Adrenal gland (tissue), 12 donors: Measurements from ENCODE around the gene LRRC30. TPM values are rescaled to one million over a fixed set of nuclear protein-coding genes. Genes with fewer than 3 reads are reported as not detected.
A peak's percentile ranks its signal among the peaks of the same experiment; 100 is the strongest.

Experiments used
- DNase-seq, 7 donors: peaks; one replicate each; pipeline ENCODE4 v3.0.0-alpha.2; 2019 to 2020
- H3K27ac ChIP-seq, 5 donors: fragments of 200-600 bp; sonication (generic) in 4 of 5; 1 replicate in 3 of 5; 2 replicates in 2 of 5; pipeline versions ENCODE4 v1.5.1 to v1.8.0; 2016 to 2020; ENCODE audit warnings: mild to moderate bottlenecking in 1 of 5
- H3K27me3 ChIP-seq: fragments of 200-600 bp; 2 replicates; pipeline ENCODE4 v1.8.0; 2021
- H3K36me3 ChIP-seq, 2 donors: fragments of 200-600 bp; replicated peaks in 1 of 2; 1 replicate in 1 of 2; 2 replicates in 1 of 2; pipeline versions ENCODE4 v1.5.1 to v1.8.0; 2018 to 2022
- H3K4me1 ChIP-seq, 2 donors: fragments of 200-600 bp; replicated peaks in 1 of 2; 1 replicate in 1 of 2; 2 replicates in 1 of 2; pipeline versions ENCODE4 v1.5.1 to v1.8.0; 2018 to 2021
- H3K4me3 ChIP-seq, 4 donors: fragments of 200-600 bp; sonication (generic) in 3 of 4; one replicate each; pipeline ENCODE4 v1.5.1; 2016 to 2018
- H3K9me3 ChIP-seq, 3 donors: fragments of 200-600 bp; sonication (generic) in 1 of 3; replicated peaks in 1 of 3; 1 replicate in 2 of 3; 2 replicates in 1 of 3; pipeline versions ENCODE4 v1.5.1 to v1.8.0; 2016 to 2021
- POLR2A ChIP-seq, 2 donors: fragments of 450-650 bp; IDR thresholded peaks; one replicate each; pipeline ENCODE4 v1.6.1; 2017; ENCODE audit warnings: antibody characterized with exemption in 2 of 2, mild to moderate bottlenecking in 2 of 2, moderate library complexity in 1 of 2
- WGBS, 4 donors: extraction: QIAGEN DNeasy Blood & Tissue Kit in 2 of 4; methylation state at CpG; one replicate each; pipeline versions ENCODE4 v1.1.5 to v1.1.7; 2013 to 2017; 5-methylcytosine and 5-hydroxymethylcytosine counted together
- intact Hi-C, 2 donors: fragments of 100-400 bp; cut with DNase I; formaldehyde crosslinking; loops; one replicate each; pipeline versions ENCODE4 v1.14.1 to v1.15.0; 2022 to 2023
- polyA plus RNA-seq, 3 donors: library from polyadenylated mRNA; stranded (reverse); fragments of 200-250 nt in 2 of 3; fragments of 350-450 nt in 1 of 3; fragmentation: Illumina TruSeq in 1 of 3; extraction: RNeasy Lipid Tissue Mini Kit (QIAGEN cat#74804) in 1 of 3; gene quantifications; one replicate each; pipeline ENCODE4 v1.2.3, GENCODE V29; 2013 to 2014
- total RNA-seq, 9 donors: library from RNA; depleted of rRNA in 4 of 9; stranded (reverse); fragments of >200 nt in 4 of 9; fragments of 120-200 nt in 1 of 9; fragmentation: NEBNext Ultra II Directional in 1 of 9; extraction: Animal tissue kit (Norgen Biotek cat#: 25700) in 1 of 9; gene quantifications; one replicate each; pipeline versions ENCODE4 v1.1.0 to v1.2.4, GENCODE V29; 2013 to 2023
- TF ChIP-seq, protein P1 (sequence below), 6 experiments: fragments of 450-650 bp in 4 of 6; fragments of 200-600 bp in 2 of 6; sonication (generic) in 1 of 6; IDR thresholded peaks; 1 replicate in 5 of 6; 2 replicates in 1 of 6; pipeline versions ENCODE4 v1.5.1 to v1.8.0; 2016 to 2021; ENCODE audit warnings: antibody characterized with exemption in 6 of 6, mild to moderate bottlenecking in 2 of 6, moderate library complexity in 1 of 6
- donor health status: healthy with polysubstance abuse.
- donor health status: Bipolar disorder and iron deficiency.
- donor health status: DM: yes; HTN: yes; CAD: no.
- donor health status: DM: no; HTN: no; CAD: no.
- donor health status: DM: no; HTN: no; CAD: no.
- donor health status: DM: yes; HTN: yes; CAD: no.

The LRRC30 gene
- total and polyA plus RNA-seq, 12 donors, result not detected

DNA sequence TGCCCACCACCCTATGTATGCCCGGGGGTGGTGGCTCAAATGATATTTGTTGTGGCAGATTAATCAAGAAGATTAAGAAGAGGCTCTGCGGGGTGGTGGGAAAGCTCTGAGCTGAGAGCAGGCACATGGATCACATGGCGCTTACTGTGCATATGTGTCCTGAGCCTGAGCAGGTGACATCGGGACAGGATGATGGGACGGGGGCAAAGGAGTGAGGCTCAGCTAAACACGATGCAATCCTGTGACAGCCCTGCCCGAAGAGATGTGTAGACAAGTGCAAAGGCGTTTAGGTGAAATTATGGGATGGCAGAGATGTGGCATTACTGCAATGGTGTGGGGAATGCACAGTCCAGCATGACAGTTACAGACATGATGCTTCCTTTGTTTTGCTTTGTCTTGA is 6.0 kb downstream of the LRRC30 start:
- no peak for DNase-seq
- Histone ChIP-seq H3K27ac (no peak overlapping the region), H3K36me3 (no peaks in the 10 kb centered on the region), H3K9me3 (no peaks in the 10 kb centered on the region), H3K27me3 (no peaks in the 10 kb centered on the region), H3K4me1 (no peaks in the 10 kb centered on the region), H3K4me3 (no peak overlapping the region)
- WGBS, 4 donors, result 75 to 90% (median 82%) methylated on average over 8 of the region's 8 CpGs
- TF ChIP-seq POLR2A (IDR thresholded peaks at IDR 0.05), result no peak
- TF ChIP-seq, protein P1, sequence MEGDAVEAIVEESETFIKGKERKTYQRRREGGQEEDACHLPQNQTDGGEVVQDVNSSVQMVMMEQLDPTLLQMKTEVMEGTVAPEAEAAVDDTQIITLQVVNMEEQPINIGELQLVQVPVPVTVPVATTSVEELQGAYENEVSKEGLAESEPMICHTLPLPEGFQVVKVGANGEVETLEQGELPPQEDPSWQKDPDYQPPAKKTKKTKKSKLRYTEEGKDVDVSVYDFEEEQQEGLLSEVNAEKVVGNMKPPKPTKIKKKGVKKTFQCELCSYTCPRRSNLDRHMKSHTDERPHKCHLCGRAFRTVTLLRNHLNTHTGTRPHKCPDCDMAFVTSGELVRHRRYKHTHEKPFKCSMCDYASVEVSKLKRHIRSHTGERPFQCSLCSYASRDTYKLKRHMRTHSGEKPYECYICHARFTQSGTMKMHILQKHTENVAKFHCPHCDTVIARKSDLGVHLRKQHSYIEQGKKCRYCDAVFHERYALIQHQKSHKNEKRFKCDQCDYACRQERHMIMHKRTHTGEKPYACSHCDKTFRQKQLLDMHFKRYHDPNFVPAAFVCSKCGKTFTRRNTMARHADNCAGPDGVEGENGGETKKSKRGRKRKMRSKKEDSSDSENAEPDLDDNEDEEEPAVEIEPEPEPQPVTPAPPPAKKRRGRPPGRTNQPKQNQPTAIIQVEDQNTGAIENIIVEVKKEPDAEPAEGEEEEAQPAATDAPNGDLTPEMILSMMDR (IDR thresholded peaks at IDR 0.05), result no peak
- intact Hi-C loops, result no loop called here

DNA sequence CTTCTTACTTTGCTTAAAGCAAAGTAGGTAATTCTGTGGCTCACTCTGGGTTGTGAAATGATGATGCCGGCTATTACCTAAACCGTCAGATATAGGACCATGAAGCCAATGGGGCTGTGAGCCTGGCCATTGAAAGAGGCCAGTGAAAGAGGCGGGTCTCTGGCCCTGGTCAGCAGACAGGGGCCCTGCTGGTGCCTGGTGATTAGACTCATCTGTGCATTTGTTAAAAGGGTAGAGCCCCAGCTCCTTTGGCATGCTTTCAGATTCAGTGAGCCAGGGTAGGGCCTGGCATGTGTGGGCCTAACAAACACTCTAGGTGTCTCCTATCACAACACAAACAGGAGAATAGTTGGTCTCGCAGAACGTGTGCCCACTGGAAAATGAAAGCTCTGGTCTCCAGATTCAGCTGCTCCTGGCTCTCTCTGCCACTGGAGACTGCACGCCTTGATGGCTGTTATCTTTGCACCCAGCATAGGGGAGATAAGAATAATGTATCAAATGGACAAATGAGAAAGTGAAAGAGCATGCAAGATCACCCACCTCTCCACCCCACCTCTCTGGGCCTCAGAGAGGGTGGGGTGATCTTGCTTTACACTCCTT is 6.9 kb downstream of the LRRC30 start:
- H3K9me3 ChIP-seq, result no peaks in the 10 kb centered on the region

DNA sequence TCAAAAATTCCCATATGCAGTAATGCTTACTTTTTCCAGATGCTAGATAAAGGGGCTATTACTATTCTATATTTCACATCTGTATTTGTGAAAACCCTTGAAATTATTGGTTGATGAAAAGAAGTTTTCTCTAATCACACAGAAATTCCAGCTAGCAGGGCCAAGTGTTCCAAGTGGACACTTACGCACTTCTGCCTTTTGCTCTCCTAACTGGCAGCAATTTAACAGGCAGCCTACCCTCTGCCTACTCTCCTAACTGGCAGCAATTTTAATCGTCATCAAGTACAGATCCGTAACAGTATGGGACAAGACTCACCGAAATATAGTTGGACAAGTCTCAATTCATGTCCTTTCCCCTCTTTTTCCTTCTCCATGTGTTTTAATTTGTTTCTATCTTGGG is 12.0 kb downstream of the LRRC30 start:
- Histone ChIP-seq H3K36me3 (no peaks in the 10 kb centered on the region), H3K27me3 (no peaks in the 10 kb centered on the region), H3K27ac (no peak overlapping the region), H3K9me3 (no peaks in the 10 kb centered on the region), H3K4me3 (no peak overlapping the region), H3K4me1 (no peaks in the 10 kb centered on the region)
- intact Hi-C loops, result no loop called here
- 77 to 92% (median 88%) methylated on average over 4 of the region's 4 CpGs for WGBS, 4 donors
- no peak for DNase-seq
- TF ChIP-seq POLR2A (IDR thresholded peaks at IDR 0.05), result no peak
- TF ChIP-seq, protein P1 (IDR thresholded peaks at IDR 0.05), result no peak

More for the DNA sequence above, 6.9 kb downstream of the LRRC30 start:
- Histone ChIP-seq H3K4me1 (no peaks in the 10 kb centered on the region), H3K4me3 (no peak overlapping the region), H3K36me3 (no peaks in the 10 kb centered on the region), H3K27me3 (no peaks in the 10 kb centered on the region), H3K27ac (peak overlapping the region in 1 of 5 donors; percentile 12)
- TF ChIP-seq, protein P1 (IDR thresholded peaks at IDR 0.05), result no peak
- TF ChIP-seq POLR2A (IDR thresholded peaks at IDR 0.05), result no peak
- intact Hi-C loops, result no loop called here
- 67 to 80% (median 78%) methylated on average over 4 to 6 of the region's 6 CpGs for WGBS, 4 donors
- DNase-seq, result no peak

DNA sequence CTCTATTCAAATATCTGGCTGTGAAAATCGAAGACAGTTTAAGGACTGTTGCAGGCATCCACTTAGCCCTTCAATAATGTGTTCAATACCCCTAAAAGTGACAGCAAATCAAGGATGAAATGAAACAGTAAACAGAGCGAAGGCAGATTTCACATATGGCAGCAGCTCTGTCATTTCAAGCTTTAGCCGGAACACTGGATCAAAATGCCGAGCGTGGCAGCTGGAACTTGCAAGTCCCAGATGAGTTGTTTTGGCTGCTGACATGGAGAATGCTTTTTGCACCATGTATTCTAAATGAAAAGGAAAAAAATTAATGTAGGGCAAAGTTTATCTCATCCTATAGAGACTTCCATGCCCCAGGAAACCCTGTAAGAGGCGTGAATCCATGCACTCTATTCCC is 18.0 kb downstream of the LRRC30 start:
- 77 to 82% (median 80%) methylated on average over 6 of the region's 6 CpGs for whole genome bisulfite sequencing, 4 donors
- Histone ChIP-seq H3K4me3 (no peak overlapping the region), H3K36me3 (no peaks in the 10 kb centered on the region), H3K27me3 (no peaks in the 10 kb centered on the region), H3K9me3 (no peaks in the 10 kb centered on the region), H3K4me1 (no peaks in the 10 kb centered on the region), H3K27ac (no peak overlapping the region)
- TF ChIP-seq, protein P1 (IDR thresholded peaks at IDR 0.05), result no peak
- no peak for TF ChIP-seq POLR2A (IDR thresholded peaks at IDR 0.05)
- no peak for DNase-seq
- intact Hi-C loops, result no loop called here
